NCI-H2081 (cell line): Measurements from ENCODE around the gene KIF4A.
"Not testable (repeated sequence)": the region's sequence is repeated elsewhere in the genome, so short reads cannot be mapped to it uniquely, and the experiment has no call there.

Experiments used
- DNase-seq, 2 experiments: peaks; one replicate each; lab custom pipeline; 2025; lab: John Stamatoyannopoulos, UW

Gene KIF4A

DNA sequence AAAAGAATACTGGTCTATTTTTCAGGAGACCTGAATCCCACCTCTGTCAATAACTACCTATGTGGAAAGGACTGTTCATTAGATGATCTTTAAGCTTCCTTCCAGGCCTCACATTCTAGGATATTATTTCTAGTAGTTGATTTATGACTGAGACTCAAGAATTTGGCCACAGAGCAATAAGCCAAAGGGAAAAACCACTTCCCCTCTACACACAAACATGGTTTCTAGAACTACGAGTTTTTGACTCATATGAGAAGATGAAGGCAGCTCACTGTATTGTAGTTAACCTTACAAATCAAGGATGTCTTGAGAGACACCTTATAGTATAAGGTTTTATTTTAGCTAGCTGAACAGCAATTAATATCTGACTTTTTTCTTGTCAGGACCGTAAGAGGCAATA lies 96.3 kb downstream of the KIF4A start:
- no peak for DNase-seq

- no peak for DNase-seq
Observed at GRCh38 chrX:70398899-70399298, 109.0 kb downstream of the KIF4A start.

DNA sequence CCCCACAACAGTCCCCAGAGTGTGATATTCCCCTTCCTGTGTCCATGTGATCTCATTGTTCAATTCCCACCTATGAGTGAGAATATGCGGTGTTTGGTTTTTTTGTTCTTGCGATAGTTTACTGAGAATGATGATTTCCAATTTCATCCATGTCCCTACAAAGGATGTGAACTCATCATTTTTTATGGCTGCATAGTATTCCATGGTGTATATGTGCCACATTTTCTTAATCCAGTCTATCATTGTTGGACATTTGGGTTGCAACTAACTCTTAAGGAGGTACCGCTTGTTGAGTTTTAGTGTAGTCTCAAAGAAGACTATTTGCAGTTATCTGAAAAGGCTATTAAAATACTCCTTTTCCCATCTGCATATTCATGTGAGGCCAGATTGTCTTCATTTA lies 110.3 kb downstream of the KIF4A start:
- DNase-seq = not testable (repeated sequence)

GRCh38 chrX:70402721-70403120 lies 112.8 kb downstream of the KIF4A start:
- no peak for DNase-seq

DNA sequence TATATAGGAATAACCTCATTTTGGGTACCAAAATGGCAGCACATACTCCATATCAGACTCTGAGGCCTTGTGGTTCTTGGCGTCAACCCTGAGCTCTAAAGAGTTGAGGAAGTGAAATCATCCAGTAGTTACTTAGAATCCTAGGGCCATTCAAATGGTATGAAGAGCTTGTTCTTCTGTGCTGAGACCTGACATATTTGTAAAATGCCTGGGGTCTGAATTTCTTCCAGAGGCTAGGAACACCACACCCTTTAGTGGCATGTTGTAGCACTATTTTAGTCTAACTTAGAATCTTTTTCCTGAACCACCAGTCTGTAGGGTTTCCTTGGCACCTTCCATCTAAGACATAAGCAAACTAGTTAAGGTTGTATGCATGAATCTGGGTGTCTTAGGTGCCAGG lies 115.1 kb downstream of the KIF4A start:
- no peak for DNase-seq

DNA sequence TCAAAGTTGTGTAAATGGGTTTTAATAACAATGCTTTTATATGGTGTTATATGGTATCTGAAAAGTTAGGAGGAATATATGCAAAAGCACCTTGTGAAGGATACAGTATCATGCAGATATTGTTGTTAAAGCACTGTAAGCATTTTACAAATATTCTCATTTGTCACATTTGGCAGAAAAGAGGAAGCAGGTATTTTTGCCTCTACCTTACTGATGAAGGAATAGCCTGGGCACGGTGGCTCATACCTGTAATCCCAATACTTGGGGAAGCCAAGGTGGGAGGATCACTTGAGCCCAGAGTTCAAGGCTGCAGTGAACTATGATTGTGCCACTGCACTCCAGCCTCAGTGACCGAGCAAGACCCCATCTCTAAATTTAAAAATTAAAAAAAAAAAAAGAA lies 121.0 kb downstream of the KIF4A start:
- DNase-seq = no peak

GRCh38 chrX:70411475-70411874 lies 121.6 kb downstream of the KIF4A start:
- DNase-seq = no peak

GRCh38 chrX:70421618-70422017 lies 131.7 kb downstream of the KIF4A start:
- DNase-seq = no peak

GRCh38 chrX:70422851-70423341 lies 133.0 kb downstream of the KIF4A start, which contains the start of gene GDPD2:
TSS of gene GDPD2 (plus strand) at chrX:70423314. CDS start at chrX:70424985, 1,671 bp downstream.
- peak; percentile 16 to 49 for DNase-seq

DNA sequence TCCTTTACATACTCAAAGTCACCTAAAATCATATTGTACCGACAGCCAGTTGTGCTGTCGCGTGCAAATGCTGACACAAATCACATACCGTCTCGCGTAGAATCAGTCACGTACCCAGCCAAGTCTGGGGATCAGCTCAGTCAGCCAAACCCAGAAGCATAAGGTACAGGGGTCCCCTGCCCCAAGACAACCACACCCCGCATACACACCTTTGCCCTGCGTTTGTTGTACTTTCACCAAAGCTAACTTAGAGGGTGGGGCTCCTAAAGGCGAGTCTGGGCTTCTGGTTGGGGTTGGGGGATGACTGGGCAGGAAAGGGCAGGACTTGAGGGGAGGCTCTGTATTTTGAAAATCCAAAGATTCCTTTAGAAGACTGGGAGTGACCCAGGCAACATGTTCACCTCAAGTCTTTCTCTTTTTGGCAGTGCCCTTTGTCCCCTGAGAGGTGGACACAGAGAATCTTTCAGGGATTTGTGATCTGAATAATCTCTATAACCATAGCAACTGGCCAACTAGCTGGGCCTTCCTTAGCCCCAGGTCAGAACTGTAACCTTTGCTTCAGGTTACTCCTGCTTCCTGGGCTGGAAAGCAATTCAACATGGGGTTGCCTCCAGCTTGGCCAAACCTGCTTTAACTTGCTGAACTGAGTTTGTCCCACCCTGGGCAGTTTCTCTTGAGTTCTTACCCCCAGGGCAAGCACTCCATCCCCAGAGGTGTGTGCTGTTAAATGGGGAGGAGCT lies 134.2 kb downstream of the KIF4A start:
- no peak for DNase-seq

DNA sequence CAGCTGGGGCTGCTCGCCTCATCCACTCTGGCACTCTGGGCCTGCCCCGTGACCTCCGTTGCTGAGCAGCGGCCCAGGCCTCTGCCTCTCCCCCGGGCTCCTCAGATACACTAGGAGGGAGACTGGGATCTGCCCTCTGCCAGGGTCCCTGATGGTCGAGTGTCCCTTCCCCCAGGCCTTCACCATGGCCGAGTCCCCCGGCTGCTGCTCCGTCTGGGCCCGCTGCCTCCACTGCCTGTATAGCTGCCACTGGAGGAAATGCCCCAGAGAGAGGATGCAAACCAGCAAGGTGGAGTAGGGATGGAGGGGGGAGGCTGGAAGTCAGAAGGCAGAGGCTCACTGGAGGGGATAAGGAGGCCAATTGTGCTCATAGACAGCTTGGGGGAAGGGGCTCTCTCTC lies 134.9 kb downstream of the KIF4A start:
- no peak for DNase-seq

DNA sequence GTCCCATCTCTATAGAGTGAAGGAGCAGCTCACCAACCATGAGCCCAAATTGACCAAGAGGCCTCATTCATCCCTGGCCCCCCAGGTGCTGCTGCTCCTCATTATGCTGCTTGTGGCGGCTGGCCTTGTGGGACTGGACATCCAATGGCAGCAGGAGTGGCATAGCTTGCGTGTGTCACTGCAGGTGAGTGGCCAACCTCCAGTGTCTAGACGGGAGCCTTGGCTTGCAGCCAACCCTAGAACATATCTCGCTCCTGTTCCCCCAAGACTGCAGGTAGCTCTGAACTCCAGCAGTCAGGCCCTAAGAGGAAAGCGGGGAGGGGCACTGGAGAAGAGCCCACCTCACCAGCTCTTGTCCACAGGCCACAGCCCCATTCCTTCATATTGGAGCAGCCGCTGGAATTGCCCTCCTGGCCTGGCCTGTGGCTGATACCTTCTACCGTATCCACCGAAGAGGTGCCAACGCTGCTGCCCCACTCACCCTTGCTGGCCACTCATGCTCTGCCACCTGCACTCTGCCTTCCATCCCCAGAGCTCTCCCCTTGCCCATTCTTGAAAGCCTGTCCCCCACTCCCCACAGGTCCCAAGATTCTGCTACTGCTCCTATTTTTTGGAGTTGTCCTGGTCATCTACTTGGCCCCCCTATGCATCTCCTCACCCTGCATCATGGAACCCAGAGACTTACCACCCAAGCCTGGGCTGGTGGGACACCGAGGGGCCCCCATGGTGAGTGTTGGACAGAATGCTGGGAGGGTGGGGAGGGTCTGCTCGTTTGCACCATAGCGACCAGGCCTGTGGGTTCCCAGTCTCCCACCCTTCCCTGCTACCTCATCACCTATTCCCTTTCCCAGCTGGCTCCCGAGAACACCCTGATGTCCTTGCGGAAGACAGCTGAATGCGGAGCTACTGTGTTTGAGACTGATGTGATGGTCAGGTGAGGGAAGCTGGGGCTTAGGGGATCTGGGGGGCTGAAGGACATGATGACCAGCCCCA lies 136.7 kb downstream of the KIF4A start:
- DNase-seq = no peak

GRCh38 chrX:70427365-70427764 lies 137.5 kb downstream of the KIF4A start:
- no peak for DNase-seq

GRCh38 chrX:70429759-70430158 lies 139.9 kb downstream of the KIF4A start:
- DNase-seq = no peak

DNA sequence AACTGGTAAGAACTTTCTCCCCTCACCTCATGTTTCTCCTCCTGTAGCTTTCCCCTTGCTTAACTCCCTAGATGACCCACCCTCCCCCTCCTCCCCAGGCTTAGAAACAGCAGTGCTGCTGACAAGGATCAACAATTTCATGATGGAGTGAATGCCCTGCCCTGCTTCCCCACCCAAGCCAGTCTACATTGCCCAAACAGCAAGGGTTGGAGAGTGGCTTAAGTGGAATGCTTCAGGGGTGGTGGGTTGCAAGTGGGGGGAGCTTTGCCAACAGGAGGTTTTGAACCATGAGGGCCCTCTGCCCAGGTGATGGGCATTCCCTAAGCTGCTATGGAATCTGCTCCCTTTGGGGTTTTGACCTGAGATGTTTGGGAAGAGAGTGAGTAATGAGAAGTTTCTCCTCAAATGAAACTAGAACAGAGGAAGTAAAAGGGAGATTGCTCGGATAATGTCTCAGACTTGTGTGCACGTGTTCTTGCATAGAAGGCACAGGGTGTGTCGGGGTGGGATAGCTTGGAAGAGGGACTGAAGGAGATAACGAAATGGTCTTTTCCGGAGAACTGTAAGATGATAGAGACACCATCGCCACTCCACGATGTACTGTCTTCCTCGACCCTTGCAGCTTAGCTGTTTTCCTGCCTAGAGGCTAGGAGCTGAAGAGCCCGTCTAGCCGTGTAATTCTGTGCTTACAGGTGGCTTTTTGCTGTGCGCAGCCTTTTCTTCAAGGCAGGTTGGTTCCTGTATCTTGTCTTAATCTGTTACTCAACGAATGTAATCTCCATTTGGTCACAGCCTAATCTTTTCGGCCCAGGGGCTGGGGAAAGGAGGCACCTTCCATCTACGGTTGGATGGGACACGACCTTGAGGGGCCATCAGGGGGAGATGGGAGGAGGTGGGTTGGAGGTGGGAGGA lies 143.3 kb downstream of the KIF4A start:
- no peak for DNase-seq

DNA sequence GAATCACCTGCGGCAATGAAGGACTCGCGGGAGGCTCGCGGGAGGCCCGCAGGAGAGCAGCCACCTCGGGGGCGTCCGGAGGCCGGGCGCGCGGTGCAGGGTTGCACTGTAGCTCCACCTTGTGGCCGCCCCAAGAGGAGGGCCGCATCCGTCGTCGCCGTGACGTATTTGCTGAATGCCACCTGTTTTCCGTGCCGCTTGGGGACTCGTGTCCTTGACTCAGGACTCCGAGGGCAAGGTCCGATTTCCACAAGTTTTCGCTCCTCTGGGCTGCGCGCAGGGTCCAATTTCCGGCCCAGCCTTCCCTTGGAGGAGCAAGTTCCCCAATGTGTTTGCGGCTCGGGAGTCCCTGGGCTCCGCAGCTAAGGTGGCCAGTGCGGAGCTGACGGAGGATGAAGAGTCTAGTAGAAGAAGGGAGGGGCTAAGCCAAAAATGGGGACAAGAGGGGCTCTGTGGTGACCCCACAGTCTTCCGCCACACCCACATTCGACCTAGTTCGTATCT lies 144.0 kb downstream of the KIF4A start:
- DNase-seq = peak; percentile 64 to 71

- peak; percentile 85 to 91 for DNase-seq
Observed at GRCh38 chrX:70434352-70434866, 144.5 kb downstream of the KIF4A start.

DNA sequence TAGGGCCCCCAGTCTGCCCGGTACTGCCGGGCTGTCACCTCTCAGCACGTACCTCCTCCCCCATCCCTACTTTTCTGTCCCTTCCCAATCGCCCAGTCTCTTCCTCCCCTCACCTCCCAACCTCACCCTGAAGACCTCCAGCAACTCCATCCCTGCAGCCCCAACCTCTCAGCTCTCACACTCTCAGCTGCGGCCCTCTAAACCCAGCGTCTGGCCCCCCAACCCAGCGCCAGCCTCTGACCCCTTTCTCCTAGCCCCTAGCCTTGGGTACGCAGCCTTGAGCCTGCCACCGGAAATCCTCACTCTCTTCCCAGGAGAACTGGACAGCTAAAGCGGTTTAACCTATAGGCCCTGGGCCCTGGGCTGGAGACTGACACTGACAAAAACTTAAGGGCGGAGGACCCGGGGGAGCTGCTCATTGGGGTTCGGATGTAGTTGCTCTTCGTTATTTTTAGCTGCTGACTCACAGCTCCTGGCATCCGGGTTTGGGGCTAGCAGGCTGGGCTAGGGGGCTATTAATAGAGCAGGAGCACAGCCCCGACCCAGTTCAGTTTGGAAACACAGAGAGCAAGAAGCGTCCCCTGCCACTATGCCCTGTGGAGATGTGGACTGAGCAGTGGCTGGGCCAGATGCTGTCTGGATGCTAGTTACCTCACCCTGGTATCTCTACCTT lies 145.1 kb downstream of the KIF4A start:
- DNase-seq = no peak

DNA sequence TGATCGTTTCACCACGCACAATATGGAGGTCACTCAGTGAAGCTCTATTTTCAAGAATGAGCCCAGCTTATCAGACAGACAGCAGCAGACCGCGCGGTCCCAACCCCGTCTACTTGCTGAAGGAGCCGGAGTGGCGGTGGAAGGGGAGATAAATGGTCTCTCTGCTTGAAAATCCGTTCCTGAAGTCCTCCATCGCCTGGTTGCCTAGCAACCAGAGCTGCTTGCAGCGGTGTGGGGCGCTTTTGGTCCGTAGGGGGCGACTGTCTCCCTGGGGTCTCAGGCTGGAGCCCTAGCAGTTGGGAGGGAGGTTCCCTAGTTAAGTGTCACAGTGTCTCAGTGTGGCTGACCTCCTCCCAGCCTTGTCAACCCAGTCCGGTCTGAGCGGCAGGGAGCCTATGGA lies 146.4 kb downstream of the KIF4A start:
- no peak for DNase-seq

DNA sequence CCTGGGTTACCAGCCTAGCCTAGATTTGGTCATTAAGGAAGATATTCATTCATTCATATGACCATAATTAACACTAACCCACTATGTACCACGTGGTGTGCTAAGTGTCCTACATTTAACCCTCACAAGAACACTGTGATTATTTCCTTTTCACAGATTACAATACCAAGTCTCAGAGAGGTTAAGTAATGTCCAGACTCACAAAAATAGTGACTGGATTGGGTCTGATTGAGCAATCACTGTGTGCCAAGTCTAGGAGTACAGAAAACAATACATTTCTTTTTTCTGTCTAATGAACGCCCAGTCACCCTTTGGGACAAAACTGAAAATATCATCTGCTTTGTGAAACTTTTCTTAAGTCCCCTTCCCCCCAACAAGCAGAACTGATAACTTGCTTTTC lies 147.1 kb downstream of the KIF4A start:
- DNase-seq = no peak
